ENCODE data around the gene DCUN1D3. TPM values are rescaled to one million over a fixed set of nuclear protein-coding genes. Genes with fewer than 3 reads are reported as not detected.
A peak's percentile ranks its signal among the peaks of the same experiment; 100 is the strongest.

The DCUN1D3 gene
- total RNA-seq, 1 experiment from 2014 or later = 16.1 TPM

DNA sequence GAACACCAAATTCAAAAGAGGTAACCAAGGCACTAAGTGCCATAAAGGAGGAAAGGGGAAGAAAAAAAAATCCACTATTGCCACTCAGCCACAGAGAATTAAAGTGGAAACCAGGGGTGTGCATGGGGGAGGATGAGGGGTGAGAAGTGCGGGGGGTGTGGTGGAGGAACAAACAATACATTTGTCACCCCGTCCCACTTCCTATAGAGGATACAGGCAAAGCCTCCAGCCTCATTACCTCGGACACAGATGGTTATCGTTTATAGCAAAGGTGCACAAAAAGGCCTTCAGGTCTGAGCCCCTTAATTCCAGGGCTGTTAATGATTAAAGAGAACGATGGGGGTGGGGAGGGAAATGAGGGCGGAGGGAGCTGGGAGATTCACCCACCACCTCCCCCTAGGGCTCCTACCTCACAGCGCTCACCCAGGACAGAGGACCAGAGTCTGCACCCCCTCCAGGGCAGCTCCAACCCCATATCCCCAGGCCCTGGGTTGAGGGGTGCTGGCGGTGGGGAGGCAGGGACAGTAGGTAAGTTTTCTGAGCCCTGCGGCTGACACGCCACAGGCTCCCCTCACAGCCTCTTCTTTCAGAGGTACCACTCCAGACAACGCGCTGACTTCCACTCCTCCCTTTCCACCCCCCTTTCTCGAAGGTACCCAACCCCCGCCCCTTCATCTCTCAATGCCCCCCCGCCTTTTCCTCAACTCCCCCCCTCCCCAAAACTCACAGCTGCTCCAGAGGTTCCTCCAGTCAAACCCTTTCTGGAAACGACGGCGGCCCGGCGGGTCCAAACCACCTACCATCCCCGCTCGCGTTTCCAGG lies 470 bp downstream of the DCUN1D3 start:
- no CpG with 5 or more reads among the region's 23 CpGs for WGBS (ENCODE audit: extremely low coverage, insufficient read length, low lambda C conversion rate)
- no peak overlapping the region for H2BK120ac ChIP-seq (ENCODE audit: low read depth, low read length, poor library complexity, severe bottlenecking)
- H4K20me1 ChIP-seq (ENCODE audit: control insufficient read depth, insufficient read depth, insufficient read length) = no peaks in the 10 kb centered on the region
- no peak overlapping the region for H2BK12ac ChIP-seq (ENCODE audit: insufficient read length, low read depth, low read length)
- Mint-ChIP-seq H3K27ac (peak overlapping the region; percentile 45 to 100 (median 100); a peak in 3 of 7 replicates), H3K27me3 (ENCODE audit: low read depth) (no peaks in the 10 kb centered on the region), H3K9me3 (no peaks in the 10 kb centered on the region; a peak in 1 of 5 replicates), H3K4me1 (peaks cover 47 to 51% of the 10 kb centered on the region in 2 experiments), H3K4me3 (peak overlapping the region; percentile 75 to 96), H3K36me3 (ENCODE audit: insufficient read depth in 1 of 3, low read depth in 3 of 3) (peaks cover 3 to 26% (median 18%) of the 10 kb centered on the region in 3 experiments; a peak in 6 of 7 replicates)
- no peak overlapping the region for H4K91ac ChIP-seq (ENCODE audit: insufficient read length, low read depth, low read length)
- DNase-seq = no peak
- no peak overlapping the region for H3K27ac ChIP-seq (ENCODE audit: insufficient read length, low read depth, low read length)
- no peak overlapping the region for H2BK15ac ChIP-seq (ENCODE audit: low read depth, low read length)
- no peaks in the 10 kb centered on the region for H3K4me1 ChIP-seq (ENCODE audit: insufficient read depth, low read length)
- peak overlapping the region; percentile 55 for H3K4me2 ChIP-seq (ENCODE audit: insufficient read depth, insufficient read length, low read length)
- H2AK5ac ChIP-seq (ENCODE audit: insufficient read length, low read length) = no peak overlapping the region
- H4K5ac ChIP-seq (ENCODE audit: insufficient read length, low read depth, low read length) = no peak overlapping the region
- H2BK20ac ChIP-seq (ENCODE audit: low read depth, low read length, poor library complexity, severe bottlenecking) = no peak overlapping the region
- peaks cover 17% of the 10 kb centered on the region; the same call in 1 of the 2 replicates for H3K79me2 ChIP-seq (ENCODE audit: insufficient read depth, low read length)
- H3K4ac ChIP-seq (ENCODE audit: low read depth, low read length) = no peak overlapping the region
- H3K79me1 ChIP-seq (ENCODE audit: insufficient read depth, low read depth, low read length, poor library complexity, severe bottlenecking) = peaks cover 5% of the 10 kb centered on the region
- peak overlapping the region; percentile 29 for H3K18ac ChIP-seq (ENCODE audit: insufficient read length, low read depth, low read length)
- TF ChIP-seq CTCF (conservative IDR thresholded peaks at IDR 0.05) = no peak
- H3K23me2 ChIP-seq (ENCODE audit: insufficient read length, low read depth, low read length, poor library complexity, severe bottlenecking) = peaks cover 14% of the 10 kb centered on the region
- H3K9me3 ChIP-seq (ENCODE audit: control insufficient read depth, low read depth, low read length) = no peaks in the 10 kb centered on the region
- no peaks in the 10 kb centered on the region for H3K27me3 ChIP-seq (ENCODE audit: insufficient read depth, low read length)
- H3K9ac ChIP-seq (ENCODE audit: extremely low read depth, insufficient read length, low read length) = peak overlapping the region; percentile 50
- H3K56ac ChIP-seq (ENCODE audit: insufficient read length, low read depth, low read length) = no peak overlapping the region
- no peak overlapping the region for H3T11ph ChIP-seq (ENCODE audit: low read length)
- H3K14ac ChIP-seq (ENCODE audit: insufficient read depth, low read length) = peak overlapping the region; percentile 53; the same call in 1 of the 2 replicates
- H4K8ac ChIP-seq (replicated peaks; ENCODE audit: insufficient read length, low read depth, low read length) = no peak overlapping the region
- H3K23ac ChIP-seq (ENCODE audit: insufficient read length, low read depth, low read length) = no peak overlapping the region
- H2AFZ ChIP-seq (ENCODE audit: low read length) = no peak overlapping the region
- H2BK5ac ChIP-seq (ENCODE audit: insufficient read length, low read length) = no peak overlapping the region
